Activated CD8-positive, alpha-beta memory T cell treated with anti-CD3 and anti-CD28 coated beads for 1 hour (primary cell): ENCODE data around the gene THSD4.
"Not testable (repeated sequence)": the region's sequence is repeated elsewhere in the genome, so short reads cannot be mapped to it uniquely, and the experiment has no call there.

Experiments
- DNase-seq, 2 donors: peaks; one replicate each; pipeline ENCODE4 v3.0.0-alpha.2; 2020; ENCODE audit warnings: low read depth in 1 of 2; ENCODE audit errors: extremely low read depth in 1 of 2

The THSD4 gene

GRCh38 chr15:71372769-71373168 lies 257.5 kb downstream of the THSD4 start:
- not testable (repeated sequence) for DNase-seq

- no peak for DNase-seq
Measured at GRCh38 chr15:71373917-71374316, 258.6 kb downstream of the THSD4 start.

GRCh38 chr15:71374607-71375352 lies 259.5 kb downstream of the THSD4 start:
- no peak for DNase-seq

- no peak for DNase-seq
Measured at GRCh38 chr15:71375934-71376333, 260.7 kb downstream of the THSD4 start.

- DNase-seq: no peak
Measured at GRCh38 chr15:71379893-71380292, 264.6 kb downstream of the THSD4 start.

DNA sequence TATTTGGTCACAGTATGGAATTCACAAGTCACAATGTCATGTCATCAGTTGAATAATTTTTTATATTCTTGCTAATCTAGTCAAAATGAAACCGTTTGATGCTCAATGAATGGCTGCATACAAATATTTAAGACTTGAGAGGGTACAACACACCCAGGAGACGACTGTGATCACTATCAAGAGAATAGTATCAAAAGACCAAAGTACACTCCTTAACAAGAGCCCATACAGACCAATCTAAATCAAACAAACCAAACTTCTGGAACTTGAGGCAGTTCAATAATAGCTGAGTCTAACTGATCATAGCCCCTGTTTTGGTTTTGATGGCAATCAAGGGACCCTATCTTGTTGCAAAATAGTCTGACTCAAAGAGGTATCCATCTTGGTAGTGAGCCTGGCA lies 265.1 kb downstream of the THSD4 start:
- no peak for DNase-seq

DNA sequence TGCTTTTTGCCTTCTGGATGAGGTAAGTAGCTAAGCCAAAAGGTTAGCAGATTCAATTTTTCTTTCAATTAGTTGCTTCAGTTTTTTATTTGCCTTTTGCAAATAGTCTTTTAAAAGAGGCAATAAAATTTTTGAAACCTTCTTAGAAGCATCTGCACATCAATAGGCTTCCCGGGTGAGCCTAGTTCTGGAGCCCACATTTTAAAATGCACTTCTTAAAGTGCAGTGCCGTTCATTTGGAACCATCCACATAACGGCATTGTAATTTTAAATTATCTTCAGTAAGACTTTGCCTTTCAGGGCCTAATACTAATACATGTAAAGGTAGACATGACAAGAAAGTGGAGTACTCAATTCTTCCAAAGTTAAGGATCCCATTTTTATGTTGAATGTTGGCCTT lies 269.2 kb downstream of the THSD4 start:
- DNase-seq: no peak

- no peak for DNase-seq
Measured at GRCh38 chr15:71385026-71385425, 269.8 kb downstream of the THSD4 start.

- no peak for DNase-seq
Measured at GRCh38 chr15:71385457-71385856, 270.2 kb downstream of the THSD4 start.

DNA sequence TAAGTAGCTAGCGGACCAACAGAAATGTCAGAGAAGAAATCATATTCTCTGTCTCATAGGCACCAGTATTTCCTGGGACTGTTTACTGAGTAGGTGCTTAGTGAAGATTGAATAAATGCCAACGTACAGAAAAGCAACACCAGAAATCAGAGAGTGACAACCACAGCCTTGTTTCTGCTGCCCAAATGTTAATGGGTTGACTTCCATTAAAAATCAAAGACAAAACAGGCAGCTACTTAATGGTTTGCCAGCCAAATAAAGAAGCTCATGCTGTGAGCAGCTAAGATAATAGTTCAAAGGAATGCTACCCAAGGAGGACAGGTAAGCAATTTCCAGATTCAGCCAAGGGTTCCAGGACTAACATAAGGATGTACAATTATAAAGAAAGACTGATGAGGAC lies 270.7 kb downstream of the THSD4 start:
- DNase-seq: no peak

DNA sequence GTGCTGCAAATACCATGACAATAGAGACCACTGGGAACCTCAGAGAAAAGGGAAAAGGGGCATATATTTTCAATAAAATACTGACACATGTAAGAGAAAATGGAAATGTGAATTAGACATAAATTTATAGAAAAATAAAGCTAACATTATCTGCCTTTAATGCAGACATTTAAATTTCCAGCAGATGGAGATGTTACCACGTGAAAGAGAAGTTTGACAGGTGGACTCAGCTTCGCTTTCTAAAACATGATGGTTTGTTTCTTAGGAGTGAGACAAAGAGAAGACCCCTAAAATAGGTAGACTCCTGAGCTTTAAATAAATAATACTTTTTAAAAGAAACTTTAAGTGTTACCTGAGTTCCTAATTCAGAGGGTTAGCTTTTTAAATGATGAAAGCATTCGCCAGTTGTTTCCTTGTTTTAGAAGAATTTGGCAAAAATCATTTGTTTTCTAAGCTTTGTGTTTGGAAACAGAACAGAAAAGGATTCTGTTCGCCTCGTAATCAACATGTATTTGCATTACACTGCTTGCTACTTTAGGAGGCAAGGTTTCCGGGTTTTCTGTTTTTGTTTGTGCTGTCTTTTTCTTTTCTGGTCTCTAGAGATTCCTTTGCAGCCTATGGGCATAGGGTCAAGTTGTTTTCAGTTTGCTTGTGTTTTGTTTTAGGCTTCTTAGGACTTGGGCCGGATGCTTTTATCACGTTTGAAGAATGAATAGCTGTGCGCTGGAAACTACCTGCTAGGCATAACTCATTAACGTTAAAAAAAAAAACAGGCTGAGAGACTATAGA lies 271.4 kb downstream of the THSD4 start:
- no peak for DNase-seq

DNA sequence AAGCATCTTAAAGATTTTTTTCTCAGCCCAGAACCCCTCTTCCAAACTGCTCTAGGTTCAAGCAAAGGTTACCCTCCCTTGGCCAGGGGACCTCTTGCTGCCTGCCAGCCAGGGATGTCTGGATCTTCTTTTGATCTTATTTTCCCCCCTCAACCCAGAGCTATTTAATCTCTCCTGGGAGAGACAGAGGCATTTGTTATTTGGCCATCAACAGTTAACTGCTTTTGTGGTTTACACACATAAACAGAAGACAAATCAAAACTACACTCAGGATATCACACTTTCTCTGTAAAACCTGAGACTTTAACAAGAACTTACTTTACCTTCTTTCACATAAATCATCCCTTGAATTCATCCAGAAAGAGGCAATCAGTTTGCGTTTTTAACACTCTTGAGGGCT lies 272.5 kb downstream of the THSD4 start:
- DNase-seq: no peak

DNA sequence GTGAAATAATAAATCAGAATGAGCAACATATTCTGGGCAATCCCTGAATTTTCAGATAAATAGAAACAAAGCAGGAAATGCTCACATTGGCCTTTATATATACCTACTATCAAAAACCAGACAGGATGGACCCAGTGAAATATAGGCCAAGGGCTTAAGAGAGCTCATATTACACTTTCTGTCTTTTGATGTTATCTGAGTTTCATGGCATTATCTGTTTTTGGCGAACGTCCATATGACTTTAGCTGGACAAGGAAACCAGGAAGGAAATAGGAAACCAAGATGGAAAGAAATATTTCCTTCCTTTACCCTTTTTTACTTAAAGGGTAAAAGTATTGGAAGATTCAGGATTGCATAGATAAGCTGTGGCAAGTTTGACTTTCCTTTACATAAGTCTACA lies 274.8 kb downstream of the THSD4 start:
- no peak for DNase-seq

DNA sequence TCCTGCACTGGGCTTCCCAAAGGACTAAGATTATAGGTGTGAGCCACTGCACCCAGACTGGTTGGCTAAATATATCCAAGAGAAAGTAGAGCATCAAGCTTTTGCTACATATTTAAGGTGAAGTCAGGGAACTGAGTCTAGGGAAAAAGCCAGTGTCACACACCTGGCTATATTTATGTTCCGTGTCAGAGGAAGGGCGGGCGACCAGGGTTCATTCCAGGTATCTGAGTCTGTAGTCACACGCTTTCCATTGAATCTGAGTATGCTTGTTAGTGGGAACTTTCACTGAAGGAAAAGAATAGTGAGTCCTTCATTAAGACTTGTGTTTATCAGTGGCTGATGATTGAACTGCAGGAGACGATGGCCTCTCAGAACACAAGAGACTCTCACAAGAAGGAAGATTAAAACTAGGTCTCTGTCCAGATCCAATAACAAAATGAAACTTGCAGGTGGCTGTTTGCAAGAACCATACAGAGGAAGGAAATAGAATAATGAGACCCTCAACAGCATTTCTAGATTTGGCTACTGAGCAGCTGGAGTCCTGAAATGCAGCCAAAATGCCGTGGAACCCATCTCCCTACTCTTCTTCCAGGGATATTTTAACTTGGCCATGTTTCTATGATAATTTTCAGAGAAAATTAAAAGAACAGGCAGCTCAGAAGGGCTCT lies 276.3 kb downstream of the THSD4 start:
- DNase-seq: no peak

GRCh38 chr15:71392861-71393283 lies 277.6 kb downstream of the THSD4 start:
- no peak for DNase-seq

GRCh38 chr15:71393383-71393782 lies 278.1 kb downstream of the THSD4 start:
- DNase-seq: no peak

GRCh38 chr15:71396536-71397125 lies 281.4 kb downstream of the THSD4 start:
- DNase-seq: no peak

- no peak for DNase-seq
Measured at GRCh38 chr15:71397377-71397776, 282.1 kb downstream of the THSD4 start.

- no peak for DNase-seq
Measured at GRCh38 chr15:71400294-71400693, 285.0 kb downstream of the THSD4 start.

- DNase-seq: not testable (repeated sequence)
Measured at GRCh38 chr15:71401728-71402127, 286.5 kb downstream of the THSD4 start.

DNA sequence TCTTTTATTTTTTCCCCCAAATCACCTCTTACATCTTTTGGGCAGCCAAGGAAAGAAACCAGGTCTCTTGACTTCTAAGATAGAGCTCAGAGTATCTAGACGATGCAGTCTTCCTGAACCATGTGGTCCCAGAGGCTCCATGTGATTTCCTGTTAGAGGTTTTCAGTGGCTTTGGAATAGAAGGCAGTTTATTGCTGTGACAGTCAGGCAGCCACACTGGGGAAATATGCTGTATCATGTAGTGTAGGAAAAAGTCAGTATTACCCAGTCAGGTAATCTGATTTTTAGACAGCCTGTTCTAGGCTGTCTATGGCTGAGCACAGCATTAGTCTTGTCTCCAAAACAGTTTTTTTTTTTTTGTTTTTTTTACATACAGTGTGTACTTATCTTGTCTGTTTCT lies 294.3 kb downstream of the THSD4 start:
- DNase-seq: no peak
